Measurements from ENCODE around the gene SEMA3E. TPM values are rescaled to one million over a fixed set of nuclear protein-coding genes. Genes with fewer than 3 reads are reported as not detected.

The SEMA3E gene
- total RNA-seq, 4 donors from 2014 or later = 1.0 to 2.2 (median 2.0) TPM

DNA sequence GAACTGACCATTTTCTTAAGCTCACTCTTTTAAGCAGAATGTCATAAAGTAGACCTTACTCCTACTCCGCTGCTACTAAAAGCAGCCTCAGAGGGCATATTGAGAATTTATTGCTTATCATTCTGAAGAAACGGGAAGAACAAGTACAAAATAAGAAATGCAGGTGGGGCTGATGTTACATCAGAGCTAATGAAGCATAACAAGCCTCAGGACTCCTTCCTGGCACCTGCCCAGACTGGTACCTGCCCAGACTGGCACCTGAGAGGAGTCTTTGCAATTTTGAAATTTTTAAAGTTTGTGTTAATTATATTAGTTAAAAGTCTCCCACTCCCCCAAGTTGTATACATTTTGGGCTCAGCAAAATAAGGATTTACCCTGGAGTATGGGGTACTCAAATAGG lies 162.4 kb downstream of the SEMA3E start:
- DNase-seq (ENCODE audit: low spot score in 2 of 2) = no peak
- no peak for TF ChIP-seq POLR2AphosphoS5 (IDR thresholded peaks at IDR 0.05)
- TF ChIP-seq EP300 (IDR thresholded peaks at IDR 0.05) = no peak
- no peak for TF ChIP-seq POLR2A (IDR thresholded peaks at IDR 0.05)
- TF ChIP-seq, protein P1, sequence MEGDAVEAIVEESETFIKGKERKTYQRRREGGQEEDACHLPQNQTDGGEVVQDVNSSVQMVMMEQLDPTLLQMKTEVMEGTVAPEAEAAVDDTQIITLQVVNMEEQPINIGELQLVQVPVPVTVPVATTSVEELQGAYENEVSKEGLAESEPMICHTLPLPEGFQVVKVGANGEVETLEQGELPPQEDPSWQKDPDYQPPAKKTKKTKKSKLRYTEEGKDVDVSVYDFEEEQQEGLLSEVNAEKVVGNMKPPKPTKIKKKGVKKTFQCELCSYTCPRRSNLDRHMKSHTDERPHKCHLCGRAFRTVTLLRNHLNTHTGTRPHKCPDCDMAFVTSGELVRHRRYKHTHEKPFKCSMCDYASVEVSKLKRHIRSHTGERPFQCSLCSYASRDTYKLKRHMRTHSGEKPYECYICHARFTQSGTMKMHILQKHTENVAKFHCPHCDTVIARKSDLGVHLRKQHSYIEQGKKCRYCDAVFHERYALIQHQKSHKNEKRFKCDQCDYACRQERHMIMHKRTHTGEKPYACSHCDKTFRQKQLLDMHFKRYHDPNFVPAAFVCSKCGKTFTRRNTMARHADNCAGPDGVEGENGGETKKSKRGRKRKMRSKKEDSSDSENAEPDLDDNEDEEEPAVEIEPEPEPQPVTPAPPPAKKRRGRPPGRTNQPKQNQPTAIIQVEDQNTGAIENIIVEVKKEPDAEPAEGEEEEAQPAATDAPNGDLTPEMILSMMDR (IDR thresholded peaks at IDR 0.05) = no peak
- Histone ChIP-seq H3K27ac (no peak overlapping the region), H3K9me3 (no peaks in the 10 kb centered on the region), H3K27me3 (no peaks in the 10 kb centered on the region), H3K4me3 (no peak overlapping the region), H3K4me1 (peaks cover 10% of the 10 kb centered on the region), H3K36me3 (no peaks in the 10 kb centered on the region)
- WGBS = 45% methylated on average over 2 of the region's 2 CpGs

DNA sequence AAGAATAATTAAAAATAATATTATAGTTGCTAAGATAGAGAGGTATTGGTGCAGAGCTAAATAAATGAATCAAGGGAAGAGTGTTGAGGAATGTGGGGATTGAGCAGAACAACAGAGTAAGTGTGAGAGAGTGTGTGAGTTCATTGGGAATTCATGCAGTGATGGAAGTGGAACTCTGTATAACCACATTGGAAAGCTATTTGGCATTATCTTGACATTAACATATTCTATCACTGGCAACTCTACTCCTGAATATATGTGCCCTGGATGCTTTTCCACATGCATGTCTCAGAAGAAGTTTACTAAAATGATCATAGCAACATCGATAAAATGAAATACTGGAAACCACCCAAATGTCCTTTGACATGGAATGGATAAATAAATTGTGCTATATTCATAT lies 164.1 kb downstream of the SEMA3E start:
- Histone ChIP-seq H3K27ac (no peak overlapping the region), H3K4me1 (peaks cover 10% of the 10 kb centered on the region), H3K9me3 (no peaks in the 10 kb centered on the region), H3K4me3 (no peak overlapping the region), H3K36me3 (no peaks in the 10 kb centered on the region), H3K27me3 (no peaks in the 10 kb centered on the region)
- WGBS = 58% methylated on average over 1 of the region's 1 CpG
- no peak for TF ChIP-seq POLR2AphosphoS5 (IDR thresholded peaks at IDR 0.05)
- no peak for TF ChIP-seq POLR2A (IDR thresholded peaks at IDR 0.05)
- TF ChIP-seq EP300 (IDR thresholded peaks at IDR 0.05) = no peak
- TF ChIP-seq, protein P1 (IDR thresholded peaks at IDR 0.05) = no peak
- DNase-seq (ENCODE audit: low spot score in 2 of 2) = no peak

DNA sequence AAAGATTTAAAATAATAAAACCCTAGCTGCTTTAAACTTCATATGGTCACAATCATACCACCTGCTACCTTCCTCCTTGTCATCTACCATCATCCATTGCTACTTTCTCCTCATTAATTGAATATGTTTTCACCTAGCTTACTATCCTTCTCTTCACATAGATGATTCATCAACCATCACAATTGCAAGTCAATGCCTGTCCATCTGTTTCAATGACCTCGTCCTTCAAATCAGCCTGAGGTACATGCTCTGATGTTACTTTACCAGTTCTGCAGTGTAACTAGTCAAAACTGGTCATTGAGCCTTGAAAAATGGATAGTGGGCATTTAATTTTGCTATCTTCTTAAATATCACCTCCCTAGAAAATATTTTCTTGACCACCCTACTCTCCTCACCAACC lies 164.7 kb downstream of the SEMA3E start:
- Histone ChIP-seq H3K27ac (no peak overlapping the region), H3K4me3 (no peak overlapping the region), H3K27me3 (no peaks in the 10 kb centered on the region), H3K36me3 (no peaks in the 10 kb centered on the region), H3K9me3 (no peaks in the 10 kb centered on the region), H3K4me1 (peaks cover 10% of the 10 kb centered on the region)
- DNase-seq (ENCODE audit: low spot score in 2 of 2) = no peak
- TF ChIP-seq EP300 (IDR thresholded peaks at IDR 0.05) = no peak
- TF ChIP-seq, protein P1 (IDR thresholded peaks at IDR 0.05) = no peak
- no peak for TF ChIP-seq POLR2AphosphoS5 (IDR thresholded peaks at IDR 0.05)
- no peak for TF ChIP-seq POLR2A (IDR thresholded peaks at IDR 0.05)
- 68% methylated on average over 1 of the region's 1 CpG for WGBS

DNA sequence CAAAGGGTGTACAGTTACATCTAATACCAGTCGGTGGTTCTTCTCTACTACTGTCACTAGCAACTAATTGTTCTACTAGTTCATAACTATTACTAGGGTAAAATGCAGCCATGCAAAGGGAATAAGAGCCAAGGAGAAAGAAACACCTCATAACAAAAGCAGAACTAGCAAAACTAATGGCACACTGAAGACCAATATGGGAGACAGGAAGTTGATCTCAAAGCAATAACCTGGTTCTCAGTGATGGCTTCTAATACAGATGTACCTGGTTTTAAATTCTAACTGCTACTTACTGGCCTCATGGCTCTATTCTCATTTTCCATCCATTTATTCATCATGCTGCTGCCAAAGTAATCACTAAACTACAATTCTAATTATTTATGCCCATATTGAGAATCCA lies 170.3 kb downstream of the SEMA3E start:
- Histone ChIP-seq H3K27ac (no peak overlapping the region), H3K27me3 (no peaks in the 10 kb centered on the region), H3K36me3 (no peaks in the 10 kb centered on the region), H3K4me3 (no peak overlapping the region), H3K9me3 (no peaks in the 10 kb centered on the region), H3K4me1 (no peaks in the 10 kb centered on the region)
- no peak for DNase-seq (ENCODE audit: low spot score in 2 of 2)
- 80% methylated on average over 1 of the region's 1 CpG for WGBS
- TF ChIP-seq POLR2AphosphoS5 (IDR thresholded peaks at IDR 0.05) = no peak
- TF ChIP-seq EP300 (IDR thresholded peaks at IDR 0.05) = no peak
- no peak for TF ChIP-seq POLR2A (IDR thresholded peaks at IDR 0.05)
- TF ChIP-seq, protein P1 (IDR thresholded peaks at IDR 0.05) = no peak

DNA sequence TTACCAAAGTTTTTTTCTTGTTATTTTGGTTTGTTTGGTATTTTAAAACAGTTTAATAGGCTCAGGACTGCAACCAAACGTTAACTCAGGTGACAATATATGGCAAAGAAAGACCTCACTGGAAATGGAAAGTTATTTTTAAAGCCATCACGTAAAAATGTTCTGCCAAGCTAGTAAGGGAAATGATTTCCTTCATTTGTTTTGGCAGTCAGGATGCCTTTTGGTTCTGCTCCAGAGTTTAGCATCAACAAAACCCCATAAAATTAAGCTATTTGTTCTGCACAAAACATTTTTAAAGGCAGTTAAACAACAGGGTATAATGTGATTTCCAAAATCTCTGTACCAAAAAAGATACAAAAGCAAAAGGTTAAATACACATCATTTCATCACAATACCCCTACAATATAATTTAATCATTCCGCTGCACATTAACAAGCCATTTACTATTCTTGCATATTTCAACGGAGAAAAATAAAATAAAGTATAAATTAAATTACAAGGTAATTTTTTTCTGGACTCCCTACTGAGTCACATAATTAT lies 172.4 kb downstream of the SEMA3E start:
- no peaks in the 10 kb centered on the region for H3K9me3 ChIP-seq
- H3K36me3 ChIP-seq = no peaks in the 10 kb centered on the region
- H3K27ac ChIP-seq = no peak overlapping the region
- TF ChIP-seq EP300 (IDR thresholded peaks at IDR 0.05) (no peak), POLR2A (IDR thresholded peaks at IDR 0.05) (no peak), POLR2AphosphoS5 (IDR thresholded peaks at IDR 0.05) (no peak)
- TF ChIP-seq, protein P1 (IDR thresholded peaks at IDR 0.05) = no peak
- no peaks in the 10 kb centered on the region for H3K4me1 ChIP-seq
- H3K27me3 ChIP-seq = no peaks in the 10 kb centered on the region
- WGBS = 44% methylated on average over 4 of the region's 4 CpGs
- DNase-seq (ENCODE audit: low spot score in 2 of 2) = no peak
- H3K4me3 ChIP-seq = no peak overlapping the region

Measured in suprapubic skin (tissue), 4 donors.